Thoracic aorta (tissue), 2 donors: ENCODE data around the gene MCUR1. TPM values are rescaled to one million over a fixed set of nuclear protein-coding genes. Genes with fewer than 3 reads are reported as not detected.

Experiments used
- ATAC-seq: fragments of 150-250 bp; one replicate; pipeline ENCODE4 v1.8.0; 2017; ENCODE audit warnings: low read depth; ENCODE audit not compliant: insufficient number of reproducible peaks, low FRiP score
- DNase-seq: peaks from one replicate; pipeline ENCODE4 v3.0.0-alpha.2; 2020; ENCODE audit warnings: low spot score
- H3K27ac ChIP-seq, 2 donors: fragments of 200-600 bp; sonication (generic); 1 replicate in 1 of 2; 2 replicates in 1 of 2; pipeline ENCODE4 v1.5.1; 2016; ENCODE audit warnings: mild to moderate bottlenecking in 2 of 2, moderate library complexity in 2 of 2
- H3K27me3 ChIP-seq: fragments of 200-600 bp; sonication (generic); replicated peaks from 2 replicates; pipeline ENCODE4 v1.6.0; 2016; ENCODE audit warnings: mild to moderate bottlenecking; ENCODE audit not compliant: insufficient read depth
- H3K36me3 ChIP-seq: fragments of 200-600 bp; sonication (generic); one replicate; pipeline ENCODE4 v1.5.1; 2016
- H3K4me1 ChIP-seq, 2 donors: fragments of 200-600 bp; sonication (generic); 1 replicate in 1 of 2; 2 replicates in 1 of 2; pipeline versions ENCODE4 v1.5.1 to v1.6.0; 2016; ENCODE audit warnings: low read depth in 2 of 2, mild to moderate bottlenecking in 1 of 2; ENCODE audit not compliant: control insufficient read depth in 1 of 2
- H3K4me3 ChIP-seq: fragments of 200-600 bp; sonication (generic); 2 replicates; pipeline ENCODE4 v1.5.1; 2016; ENCODE audit warnings: mild to moderate bottlenecking
- H3K9me3 ChIP-seq: fragments of 200-600 bp; sonication (generic); 2 replicates; pipeline ENCODE4 v1.5.1; 2016
- total RNA-seq, 2 donors: library from RNA; depleted of rRNA; stranded (reverse); fragments of >200 nt; gene quantifications; one replicate each; pipeline versions ENCODE4 v1.1.0 to v1.2.3, GENCODE V29; 2016
- TF ChIP-seq, protein P1 (sequence below): fragments of 200-600 bp; sonication (generic); IDR thresholded peaks from one replicate; pipeline ENCODE4 v1.5.1; 2019; ENCODE audit warnings: antibody characterized with exemption

Gene MCUR1
- total RNA-seq, 2 donors from 2014 or later, result 9.5 to 12.2 TPM

DNA sequence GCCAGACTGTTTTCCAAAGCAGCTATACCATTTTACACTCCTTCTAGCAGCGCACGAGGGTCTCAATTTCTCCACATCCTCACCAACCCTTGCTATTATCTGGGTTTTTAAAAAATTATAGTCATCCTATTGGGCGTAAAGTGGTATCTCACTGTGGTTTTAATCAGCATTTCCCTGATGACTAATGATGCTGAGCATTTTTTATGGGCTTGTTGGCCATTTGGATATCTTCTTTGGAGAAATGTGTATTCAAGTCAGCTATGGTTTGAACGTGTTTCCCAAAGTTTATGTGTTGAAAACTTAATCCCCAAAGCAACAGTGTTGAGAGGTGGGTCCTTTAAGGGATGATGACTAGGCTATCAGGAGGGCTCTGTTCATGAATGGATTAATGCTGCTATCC, 6.7 kb downstream of the MCUR1 start:
- Histone ChIP-seq H3K36me3 (peaks cover 7% of the 10 kb centered on the region), H3K4me1 (peaks cover 0 to 23% of the 10 kb centered on the region in 2 donors), H3K27me3 (no peaks in the 10 kb centered on the region), H3K9me3 (no peaks in the 10 kb centered on the region), H3K4me3 (no peak overlapping the region), H3K27ac (no peak overlapping the region)
- TF ChIP-seq, protein P1, sequence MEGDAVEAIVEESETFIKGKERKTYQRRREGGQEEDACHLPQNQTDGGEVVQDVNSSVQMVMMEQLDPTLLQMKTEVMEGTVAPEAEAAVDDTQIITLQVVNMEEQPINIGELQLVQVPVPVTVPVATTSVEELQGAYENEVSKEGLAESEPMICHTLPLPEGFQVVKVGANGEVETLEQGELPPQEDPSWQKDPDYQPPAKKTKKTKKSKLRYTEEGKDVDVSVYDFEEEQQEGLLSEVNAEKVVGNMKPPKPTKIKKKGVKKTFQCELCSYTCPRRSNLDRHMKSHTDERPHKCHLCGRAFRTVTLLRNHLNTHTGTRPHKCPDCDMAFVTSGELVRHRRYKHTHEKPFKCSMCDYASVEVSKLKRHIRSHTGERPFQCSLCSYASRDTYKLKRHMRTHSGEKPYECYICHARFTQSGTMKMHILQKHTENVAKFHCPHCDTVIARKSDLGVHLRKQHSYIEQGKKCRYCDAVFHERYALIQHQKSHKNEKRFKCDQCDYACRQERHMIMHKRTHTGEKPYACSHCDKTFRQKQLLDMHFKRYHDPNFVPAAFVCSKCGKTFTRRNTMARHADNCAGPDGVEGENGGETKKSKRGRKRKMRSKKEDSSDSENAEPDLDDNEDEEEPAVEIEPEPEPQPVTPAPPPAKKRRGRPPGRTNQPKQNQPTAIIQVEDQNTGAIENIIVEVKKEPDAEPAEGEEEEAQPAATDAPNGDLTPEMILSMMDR, result no peak
- ATAC-seq, result no peak
- no peak for DNase-seq

DNA sequence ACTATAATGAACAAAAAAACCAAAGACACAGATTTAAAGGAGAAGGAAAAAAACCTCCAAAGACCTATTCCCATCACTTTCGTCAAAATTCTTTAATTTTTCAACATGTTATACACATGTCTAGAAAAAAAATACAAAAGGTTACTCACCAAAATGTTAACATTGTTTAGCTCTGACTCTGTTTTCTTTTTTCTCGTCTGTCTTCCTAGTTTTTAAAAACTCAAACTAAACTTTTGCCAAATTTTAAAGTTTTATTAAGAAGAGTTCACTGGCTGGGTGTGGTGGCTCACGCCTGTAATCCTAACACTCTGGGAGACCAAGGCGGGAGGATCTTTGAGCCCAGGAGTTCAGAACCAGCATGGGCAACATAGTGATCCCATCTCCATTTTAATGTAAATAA, 10.8 kb downstream of the MCUR1 start:
- Histone ChIP-seq H3K9me3 (no peaks in the 10 kb centered on the region), H3K4me3 (no peak overlapping the region), H3K27me3 (no peaks in the 10 kb centered on the region), H3K4me1 (no peaks in the 10 kb centered on the region), H3K27ac (no peak overlapping the region), H3K36me3 (peaks cover 15% of the 10 kb centered on the region)
- ATAC-seq (no peak), DNase-seq (no peak)
- TF ChIP-seq, protein P1, result no peak

DNA sequence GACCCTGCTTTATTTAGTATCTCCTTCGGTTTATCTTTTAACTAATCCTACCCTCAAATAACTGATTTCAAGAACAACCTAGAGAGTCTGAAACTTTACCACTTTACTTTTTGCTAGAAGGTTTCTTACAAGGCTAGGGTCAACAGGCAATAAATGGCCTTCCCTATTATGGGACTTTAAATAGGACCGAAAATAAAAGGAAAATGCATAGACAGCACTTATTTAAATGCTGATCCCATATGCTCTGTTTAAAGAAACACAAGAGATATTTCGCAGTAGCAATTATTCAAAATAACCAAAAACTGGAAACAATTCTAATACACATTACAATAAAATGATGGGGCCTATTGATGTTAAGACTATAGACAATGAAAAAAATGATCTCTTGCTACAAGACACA, 13.7 kb downstream of the MCUR1 start:
- no peaks in the 10 kb centered on the region for H3K9me3 ChIP-seq
- DNase-seq, result no peak
- no peaks in the 10 kb centered on the region for H3K27me3 ChIP-seq
- no peak for ATAC-seq
- H3K4me1 ChIP-seq, result no peaks in the 10 kb centered on the region
- H3K4me3 ChIP-seq, result no peak overlapping the region
- TF ChIP-seq, protein P1, result no peak
- H3K36me3 ChIP-seq, result peaks cover 11% of the 10 kb centered on the region
- H3K27ac ChIP-seq, result no peak overlapping the region

DNA sequence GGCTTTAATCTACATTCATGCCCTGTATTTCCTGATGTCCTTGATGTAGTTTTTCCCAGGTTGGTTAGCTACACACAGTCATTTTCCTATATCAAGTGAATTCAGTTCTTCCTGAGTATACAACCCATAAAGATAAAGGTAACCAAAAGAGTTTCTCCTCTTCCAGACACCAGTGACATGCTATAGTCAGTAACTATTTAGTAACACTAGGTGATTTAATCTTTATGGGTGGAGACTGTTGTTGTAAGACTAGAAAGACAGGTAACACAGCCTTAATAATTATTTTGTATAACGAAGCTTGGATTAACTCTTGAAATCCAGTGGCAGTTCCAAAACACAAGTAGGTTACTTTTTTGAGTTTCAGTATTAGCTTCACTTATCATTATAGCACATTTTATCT, 17.6 kb downstream of the MCUR1 start:
- TF ChIP-seq, protein P1, result no peak
- peaks cover 8% of the 10 kb centered on the region for H3K36me3 ChIP-seq
- ATAC-seq (no peak), DNase-seq (no peak)
- H3K9me3 ChIP-seq, result no peaks in the 10 kb centered on the region
- H3K27ac ChIP-seq, result no peak overlapping the region
- no peaks in the 10 kb centered on the region for H3K4me1 ChIP-seq
- H3K27me3 ChIP-seq, result no peaks in the 10 kb centered on the region
- H3K4me3 ChIP-seq, result no peak overlapping the region

DNA sequence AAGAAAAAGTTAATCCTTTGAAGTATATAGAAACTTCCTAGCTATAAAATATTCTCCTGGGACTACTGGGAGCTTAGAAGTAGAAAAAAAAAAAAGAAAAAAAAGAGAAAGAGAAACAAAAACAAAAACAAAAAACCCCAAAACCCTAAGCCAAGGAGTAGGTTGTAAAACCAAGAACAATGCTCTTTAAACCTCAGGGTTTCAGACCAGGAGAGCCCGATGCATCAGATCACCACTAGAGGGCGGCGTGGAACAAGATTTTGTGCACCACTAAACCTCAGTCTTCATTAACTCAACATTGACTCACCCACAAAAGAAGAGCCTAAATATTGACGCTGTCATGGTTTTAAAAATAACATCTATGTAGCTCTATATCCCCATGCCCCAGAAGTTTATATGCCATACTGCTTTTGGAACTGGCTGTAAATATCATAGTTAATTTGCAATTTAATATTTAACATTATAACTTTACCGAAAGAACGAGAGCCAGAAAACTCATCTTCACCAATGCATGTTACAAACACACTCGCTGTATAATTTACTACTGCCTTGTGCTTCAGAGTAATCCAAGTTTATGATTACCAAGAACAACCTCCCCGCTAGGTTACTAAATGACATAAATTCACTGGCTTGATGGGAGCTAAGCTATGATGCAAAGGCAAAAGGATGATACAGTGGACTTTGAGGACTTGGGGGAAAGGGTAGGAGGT, 19.2 kb downstream of the MCUR1 start:
- Histone ChIP-seq H3K27me3 (no peaks in the 10 kb centered on the region), H3K4me3 (no peak overlapping the region), H3K4me1 (no peaks in the 10 kb centered on the region), H3K36me3 (peaks cover 8% of the 10 kb centered on the region), H3K27ac (no peak overlapping the region), H3K9me3 (no peaks in the 10 kb centered on the region)
- TF ChIP-seq, protein P1, result peak; percentile 90
- DNase-seq, result peak; percentile 36
- peak; percentile 79 for ATAC-seq
